IMR-90 (cell line): Measurements from ENCODE around the gene GPC4.

ENCODE experiments used
- BHLHE40 ChIP-seq: fragments of 150-350 bp; IDR thresholded peaks from 2 replicates; pipeline ENCODE4 v1.6.1; 2016; ENCODE audit warnings: mild to moderate bottlenecking, low read depth, low read length
- CEBPB ChIP-seq: IDR thresholded peaks from 2 replicates; pipeline ENCODE4 v1.6.1; 2012; ENCODE audit warnings: low read depth, low read length, improper control_type of control experiment
- MAFK ChIP-seq: IDR thresholded peaks from 2 replicates; pipeline ENCODE4 v1.6.1; 2012; ENCODE audit warnings: low read depth, low read length, improper control_type of control experiment
- MAZ ChIP-seq: IDR thresholded peaks from 2 replicates; pipeline ENCODE4 v1.6.1; 2012; ENCODE audit warnings: low read depth, mild to moderate bottlenecking, low read length, improper control_type of control experiment, moderate library complexity, borderline replicate concordance
- POLR2A ChIP-seq: IDR thresholded peaks from 2 replicates; pipeline ENCODE4 v1.6.1; 2012; ENCODE audit warnings: mild to moderate bottlenecking, low read depth, low read length
- RAD21 ChIP-seq: IDR thresholded peaks from 2 replicates; pipeline ENCODE4 v1.6.1; 2012; ENCODE audit warnings: low read length, improper control_type of control experiment
- TF ChIP-seq, protein P1 (sequence below): conservative IDR thresholded peaks from 2 replicates; pipeline ENCODE4 v1.5.1; 2012; ENCODE audit warnings: mild to moderate bottlenecking, low read depth, low read length, improper control_type of control experiment
- TF ChIP-seq, protein P2 (sequence below): fragments of 150-350 bp; IDR thresholded peaks from 2 replicates; pipeline ENCODE4 v1.6.1; 2017; ENCODE audit warnings: mild to moderate bottlenecking, antibody characterized with exemption, low read length, low read depth

DNA sequence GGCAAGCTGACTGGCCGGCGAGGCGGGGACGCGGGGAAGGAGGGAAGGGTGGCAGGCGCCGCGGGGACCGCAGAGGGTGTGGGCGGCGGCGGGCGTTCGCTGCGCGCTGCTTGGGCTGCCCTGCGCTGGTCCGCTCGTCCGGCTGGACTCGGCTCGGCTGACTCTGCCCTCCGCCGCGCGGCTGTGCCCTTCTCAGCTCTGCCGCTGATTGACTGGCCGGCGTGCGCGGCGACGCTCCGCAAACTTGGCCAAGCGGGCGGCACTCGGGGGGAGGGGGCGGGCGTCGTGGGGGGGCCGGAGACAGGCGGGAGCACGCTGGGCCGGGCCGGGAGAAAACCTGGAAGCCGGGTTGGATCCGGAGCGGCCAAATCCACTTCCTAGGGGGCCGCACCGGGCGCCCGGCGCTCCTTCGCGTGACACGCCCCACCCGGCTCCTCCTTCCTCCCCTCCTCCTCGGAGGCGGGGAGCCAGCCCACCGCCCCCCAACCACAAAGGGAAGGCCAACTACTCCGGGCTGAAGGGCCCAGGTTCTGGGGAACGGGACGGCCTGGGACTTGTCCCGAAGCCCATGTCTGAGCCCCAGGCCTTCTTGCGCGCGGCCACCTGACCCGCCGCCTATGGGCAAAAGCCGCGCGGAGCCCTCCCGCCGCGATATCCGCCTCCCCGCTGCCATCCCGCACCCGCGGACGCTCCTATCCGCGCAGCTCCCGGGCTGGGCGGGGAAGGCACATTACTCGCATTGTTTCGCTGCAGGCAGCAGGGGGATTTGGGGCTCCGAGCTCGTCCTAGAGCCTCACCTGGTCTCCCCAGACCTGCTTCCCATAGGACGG is at the start of gene GPC4:
- TF ChIP-seq, protein P1, sequence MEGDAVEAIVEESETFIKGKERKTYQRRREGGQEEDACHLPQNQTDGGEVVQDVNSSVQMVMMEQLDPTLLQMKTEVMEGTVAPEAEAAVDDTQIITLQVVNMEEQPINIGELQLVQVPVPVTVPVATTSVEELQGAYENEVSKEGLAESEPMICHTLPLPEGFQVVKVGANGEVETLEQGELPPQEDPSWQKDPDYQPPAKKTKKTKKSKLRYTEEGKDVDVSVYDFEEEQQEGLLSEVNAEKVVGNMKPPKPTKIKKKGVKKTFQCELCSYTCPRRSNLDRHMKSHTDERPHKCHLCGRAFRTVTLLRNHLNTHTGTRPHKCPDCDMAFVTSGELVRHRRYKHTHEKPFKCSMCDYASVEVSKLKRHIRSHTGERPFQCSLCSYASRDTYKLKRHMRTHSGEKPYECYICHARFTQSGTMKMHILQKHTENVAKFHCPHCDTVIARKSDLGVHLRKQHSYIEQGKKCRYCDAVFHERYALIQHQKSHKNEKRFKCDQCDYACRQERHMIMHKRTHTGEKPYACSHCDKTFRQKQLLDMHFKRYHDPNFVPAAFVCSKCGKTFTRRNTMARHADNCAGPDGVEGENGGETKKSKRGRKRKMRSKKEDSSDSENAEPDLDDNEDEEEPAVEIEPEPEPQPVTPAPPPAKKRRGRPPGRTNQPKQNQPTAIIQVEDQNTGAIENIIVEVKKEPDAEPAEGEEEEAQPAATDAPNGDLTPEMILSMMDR, result no peak
- no peak for TF ChIP-seq MAFK
- TF ChIP-seq CEBPB, result no peak
- no peak for TF ChIP-seq RAD21
- TF ChIP-seq, protein P2, sequence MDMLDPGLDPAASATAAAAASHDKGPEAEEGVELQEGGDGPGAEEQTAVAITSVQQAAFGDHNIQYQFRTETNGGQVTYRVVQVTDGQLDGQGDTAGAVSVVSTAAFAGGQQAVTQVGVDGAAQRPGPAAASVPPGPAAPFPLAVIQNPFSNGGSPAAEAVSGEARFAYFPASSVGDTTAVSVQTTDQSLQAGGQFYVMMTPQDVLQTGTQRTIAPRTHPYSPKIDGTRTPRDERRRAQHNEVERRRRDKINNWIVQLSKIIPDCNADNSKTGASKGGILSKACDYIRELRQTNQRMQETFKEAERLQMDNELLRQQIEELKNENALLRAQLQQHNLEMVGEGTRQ, result no peak
- TF ChIP-seq POLR2A, result no peak
- TF ChIP-seq MAZ, result no peak
- TF ChIP-seq BHLHE40, result no peak
